ENCODE data around the gene LRFN3. TPM values are rescaled to one million over a fixed set of nuclear protein-coding genes. Genes with fewer than 3 reads are reported as not detected.

LRFN3 gene
- total RNA-seq, 1 donor from 2014 or later, result 2.0 TPM

Other genes starting within 250 kb of the LRFN3 start
- not detected in 2 replicates for gene ZBTB32, start 231.8 kb upstream of the LRFN3 start, total RNA-seq
- 3.1 and 4.0 TPM in 2 replicates for gene KMT2B, start 218.4 kb upstream of the LRFN3 start, total RNA-seq
- gene IGFLR1, start 193.9 kb upstream of the LRFN3 start, total RNA-seq, result 0.20 and 1.1 TPM in 2 replicates
- 1.1 and 4.0 TPM in 2 replicates for gene U2AF1L4, start 191.0 kb upstream of the LRFN3 start, total RNA-seq
- gene PSENEN, start 190.7 kb upstream of the LRFN3 start, total RNA-seq, result 16.5 and 16.6 TPM in 2 replicates
- gene LIN37, start 187.8 kb upstream of the LRFN3 start, total RNA-seq, result 2.4 and 5.0 TPM in 2 replicates
- 0.20 and 0.22 TPM in 2 replicates for gene HSPB6, start 179.3 kb upstream of the LRFN3 start, total RNA-seq
- gene PROSER3, start 178.2 kb upstream of the LRFN3 start, total RNA-seq, result 1.3 and 1.4 TPM in 2 replicates
- 0.44 and 1.2 TPM in 2 replicates for gene ARHGAP33, start 160.8 kb upstream of the LRFN3 start, total RNA-seq
- not detected in 2 replicates for gene PRODH2, start 123.5 kb upstream of the LRFN3 start, total RNA-seq
- not detected in 2 replicates for gene NPHS1, start 83.9 kb upstream of the LRFN3 start, total RNA-seq
- not detected in 2 replicates for gene KIRREL2, start 79.5 kb upstream of the LRFN3 start, total RNA-seq
- gene APLP1, start 67.8 kb upstream of the LRFN3 start, total RNA-seq, result 1.2 and 2.2 TPM in 2 replicates
- 1.3 and 3.8 TPM in 2 replicates for gene NFKBID, start 35.8 kb upstream of the LRFN3 start, total RNA-seq
- gene HCST, start 33.8 kb upstream of the LRFN3 start, total RNA-seq, result 0.22 and 0.40 TPM in 2 replicates
- not detected in 2 replicates for gene TYROBP, start 28.1 kb upstream of the LRFN3 start, total RNA-seq
- 8.7 and 10.7 TPM in 2 replicates for gene SDHAF1, start 58.8 kb downstream of the LRFN3 start, total RNA-seq
- gene SYNE4, start 72.4 kb downstream of the LRFN3 start, total RNA-seq, result under 0.01 TPM in 1 of 2 replicates, not detected in the other
- gene ALKBH6, start 77.8 kb downstream of the LRFN3 start, total RNA-seq, result 7.3 and 7.8 TPM in 2 replicates
- 2.6 and 2.8 TPM in 2 replicates for gene CLIP3, start 96.5 kb downstream of the LRFN3 start, total RNA-seq
- gene THAP8, start 117.9 kb downstream of the LRFN3 start, total RNA-seq, result 0.87 and 1.8 TPM in 2 replicates
- gene WDR62, start 118.5 kb downstream of the LRFN3 start, total RNA-seq, result 1.2 and 2.0 TPM in 2 replicates
- not detected in 2 replicates for gene OVOL3, start 174.8 kb downstream of the LRFN3 start, total RNA-seq
- gene POLR2I, start 178.5 kb downstream of the LRFN3 start, total RNA-seq, result 123 and 143 TPM in 2 replicates
- gene TBCB, start 179.1 kb downstream of the LRFN3 start, total RNA-seq, result 140 and 181 TPM in 2 replicates
- gene CAPNS1, start 203.7 kb downstream of the LRFN3 start, total RNA-seq, result 361 and 396 TPM in 2 replicates
- gene COX7A1, start 216.1 kb downstream of the LRFN3 start, total RNA-seq, result 88.5 and 153 TPM in 2 replicates